SK-N-SH (cell line): Measurements from ENCODE around the gene RSKR. TPM values are rescaled to one million over a fixed set of nuclear protein-coding genes. Genes with fewer than 3 reads are reported as not detected.

Experiments
- CTCF ChIA-PET: fragments of 300-600, 350-600 bp; formaldehyde crosslinking; extraction: SDS; loops from one replicate; lab custom pipeline; 2021; lab: Yijun Ruan, JAX
- POLR2A ChIA-PET: fragments of 350-600 bp; sonication (Branson Sonifier 250); formaldehyde crosslinking; extraction: SDS; loops from one replicate; lab custom pipeline; 2020; ENCODE audit warnings: antibody characterized with exemption, inconsistent platforms; lab: Yijun Ruan, JAX
- DNase-seq: peaks from one replicate; pipeline ENCODE4 v3.0.0; 2012
- H2AFZ ChIP-seq: fragments of 200-600 bp; sonication (generic); 2 replicates; pipeline ENCODE4 v1.8.1; 2016; ENCODE audit warnings: antibody characterized with exemption, mild to moderate bottlenecking, low read depth
- H3F3A ChIP-seq: fragments of 200-600 bp; sonication (generic); replicated peaks from 2 replicates; pipeline ENCODE3; 2016; ENCODE audit warnings: antibody characterized with exemption, mild to moderate bottlenecking; ENCODE audit not compliant: insufficient read depth
- H3K27ac ChIP-seq, 2 experiments: fragments of 200-500 bp in 1 of 2; fragments of 200-600 bp in 1 of 2; sonication (Bioruptor generic) in 1 of 2; sonication (generic), shearing (Covaris generic) in 1 of 2; 2 replicates each; pipeline versions ENCODE4 v1.5.1 to v1.6.1; 2014 to 2016; ENCODE audit warnings: low read depth in 2 of 2, inconsistent platforms in 1 of 2, low read length in 1 of 2, mild to moderate bottlenecking in 1 of 2, mixed read lengths in 1 of 2
- H3K27me3 ChIP-seq: fragments of 200-600 bp; sonication (generic), shearing (Covaris generic); 2 replicates; pipeline ENCODE4 v1.6.1; 2016; ENCODE audit warnings: mixed run types; ENCODE audit not compliant: insufficient read depth
- H3K36me3 ChIP-seq, 2 experiments: fragments of 200-500 bp in 1 of 2; fragments of 200-600 bp in 1 of 2; sonication (Bioruptor generic) in 1 of 2; sonication (generic) in 1 of 2; replicated peaks in 1 of 2; 2 replicates each; pipeline versions ENCODE3 to v1.5.1; 2014 to 2016; ENCODE audit warnings: low read length in 1 of 2, mild to moderate bottlenecking in 1 of 2; ENCODE audit not compliant: insufficient read depth in 2 of 2, control insufficient read depth in 1 of 2
- H3K4me1 ChIP-seq, 2 experiments: fragments of 200-500 bp in 1 of 2; fragments of 200-600 bp in 1 of 2; sonication (Bioruptor generic) in 1 of 2; sonication (generic), shearing (Covaris generic) in 1 of 2; 2 replicates each; pipeline versions ENCODE4 v1.5.1 to v1.6.1; 2014 to 2016; ENCODE audit warnings: low read depth in 1 of 2, low read length in 1 of 2, mixed run types in 1 of 2; ENCODE audit not compliant: insufficient read depth in 2 of 2, control insufficient read depth in 1 of 2
- H3K4me2 ChIP-seq: fragments of 200-600 bp; sonication (generic), shearing (Covaris generic); 2 replicates; pipeline ENCODE4 v1.6.1; 2017; ENCODE audit warnings: mixed run types
- H3K4me3 ChIP-seq, 2 experiments: fragments of 200-500 bp in 1 of 2; fragments of 200-600 bp in 1 of 2; sonication (Bioruptor generic) in 1 of 2; sonication (generic), shearing (Covaris generic) in 1 of 2; 2 replicates each; pipeline versions ENCODE4 v1.5.1 to v1.8.1; 2014 to 2016; ENCODE audit warnings: low read depth in 2 of 2, inconsistent platforms in 1 of 2, low read length in 1 of 2, mild to moderate bottlenecking in 1 of 2, mixed read lengths in 1 of 2, moderate library complexity in 1 of 2
- H3K79me2 ChIP-seq: fragments of 200-600 bp; sonication (generic); 2 replicates; pipeline ENCODE4 v1.8.1; 2017; ENCODE audit warnings: mild to moderate bottlenecking; ENCODE audit not compliant: insufficient read depth
- H3K9ac ChIP-seq: fragments of 200-600 bp; sonication (generic); 2 replicates; pipeline ENCODE4 v1.6.1; 2017; ENCODE audit warnings: mixed run types
- H3K9me2 ChIP-seq: fragments of 200-600 bp; sonication (generic); 2 replicates; pipeline ENCODE4 v1.6.1; 2017; ENCODE audit warnings: mixed run types
- H3K9me3 ChIP-seq: fragments of 200-600 bp; sonication (generic); 2 replicates; pipeline ENCODE4 v1.6.1; 2017; ENCODE audit warnings: mixed run types, mild to moderate bottlenecking, moderate library complexity
- H4K20me1 ChIP-seq: fragments of 200-600 bp; sonication (generic); 2 replicates; pipeline ENCODE4 v1.6.1; 2017; ENCODE audit warnings: mild to moderate bottlenecking, mixed run types; ENCODE audit not compliant: insufficient read depth
- ELF1 ChIP-seq: IDR thresholded peaks from 2 replicates; pipeline ENCODE4 v1.4.0; 2012
- EZH2phosphoT487 ChIP-seq: fragments of 200-600 bp; sonication (generic); IDR thresholded peaks from 2 replicates; pipeline ENCODE4 v1.6.1; 2017; ENCODE audit warnings: low read depth, mixed run types, mild to moderate bottlenecking, antibody characterized with exemption, moderate library complexity, borderline replicate concordance
- FOXM1 ChIP-seq: IDR thresholded peaks from 2 replicates; pipeline ENCODE4 v1.4.0; 2012; ENCODE audit warnings: low read depth, mild to moderate bottlenecking
- JUND ChIP-seq: IDR thresholded peaks from 2 replicates; pipeline ENCODE4 v1.4.0; 2012
- MEF2A ChIP-seq: IDR thresholded peaks from 2 replicates; pipeline ENCODE4 v1.4.0; 2012; ENCODE audit warnings: low read depth, borderline replicate concordance
- NFIC ChIP-seq: IDR thresholded peaks from 2 replicates; pipeline ENCODE4 v1.4.0; 2012; ENCODE audit warnings: borderline replicate concordance
- NRF1 ChIP-seq: IDR thresholded peaks from 2 replicates; pipeline ENCODE4 v1.6.1; 2012; ENCODE audit warnings: low read depth, mild to moderate bottlenecking, low read length
- RFX5 ChIP-seq: IDR thresholded peaks from 2 replicates; pipeline ENCODE4 v1.6.1; 2012; ENCODE audit warnings: mild to moderate bottlenecking, improper control_type of control experiment, low read length
- SMC3 ChIP-seq: IDR thresholded peaks from 2 replicates; pipeline ENCODE4 v1.6.1; 2012; ENCODE audit warnings: low read depth, low read length, improper control_type of control experiment
- TAF1 ChIP-seq: IDR thresholded peaks from 2 replicates; pipeline ENCODE4 v1.6.1; 2012; ENCODE audit warnings: low read depth, mild to moderate bottlenecking, low read length, moderate library complexity, borderline replicate concordance
- WGBS: methylation state at CpG from one replicate; pipeline ENCODE4 v1.1.6; 2017; ENCODE audit warnings: low lambda C conversion rate; 5-methylcytosine and 5-hydroxymethylcytosine counted together
- polyA plus RNA-seq, 3 experiments: library from polyadenylated mRNA; depleted of rRNA; stranded (reverse); fragments of >200 nt; gene quantifications; 2 replicates each; pipeline ENCODE4 v1.2.3, GENCODE V29; 2012
- TF ChIP-seq, protein P1 (sequence below): IDR thresholded peaks from 2 replicates; pipeline ENCODE4 v1.6.1; 2012; ENCODE audit warnings: mild to moderate bottlenecking, low read depth, low read length, moderate library complexity
- TF ChIP-seq, protein P2 (sequence below): IDR thresholded peaks from 2 replicates; pipeline ENCODE4; 2012
- TF ChIP-seq, protein P3 (sequence below): fragments of 150-350 bp; IDR thresholded peaks from 2 replicates; pipeline ENCODE4 v1.6.1; 2017; ENCODE audit warnings: antibody characterized with exemption, low read length, low read depth, borderline replicate concordance
- TF ChIP-seq, protein P4 (sequence below): IDR thresholded peaks from 2 replicates; pipeline ENCODE4 v1.4.0; 2012; ENCODE audit warnings: low read depth
- TF ChIP-seq, protein P5 (sequence below): fragments of 200-600 bp; sonication (generic); IDR thresholded peaks from 2 replicates; pipeline ENCODE4 v1.6.1; 2017; ENCODE audit warnings: antibody characterized with exemption, mild to moderate bottlenecking, moderate library complexity

RSKR gene
- polyA plus RNA-seq, 1 of the 3 experiments (the other 2 are of a cell fraction), result 7.9 TPM

DNA sequence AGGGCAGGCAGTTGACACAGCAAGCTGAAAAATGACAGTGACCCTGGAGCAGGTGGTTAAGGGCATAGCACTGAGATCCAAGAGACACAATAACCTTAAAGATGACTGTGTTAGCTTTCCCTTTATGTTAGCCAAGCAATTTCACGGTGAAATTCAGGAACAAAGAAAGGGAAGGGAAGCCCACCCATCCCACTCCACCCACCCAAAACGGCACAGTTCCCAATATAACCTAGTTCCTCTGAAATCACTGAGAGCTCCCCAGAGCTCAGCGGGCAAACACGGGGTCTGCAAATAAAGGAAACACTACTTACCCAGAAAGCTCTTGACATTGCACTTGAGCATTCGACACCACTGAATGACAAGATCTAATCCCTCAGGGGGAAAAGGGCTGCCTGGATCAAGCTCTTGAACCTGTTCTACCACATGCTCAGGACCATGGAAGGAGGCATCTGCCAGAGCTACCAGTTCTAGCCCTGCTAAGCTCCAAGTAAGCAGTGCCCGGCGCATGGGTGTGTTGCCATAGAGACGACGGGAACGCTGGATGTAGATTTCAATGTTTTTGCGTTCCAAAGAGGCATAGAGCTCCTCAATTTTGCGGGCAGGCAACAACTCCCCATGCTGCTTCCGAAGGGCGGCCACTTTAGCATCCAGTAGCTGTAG lies 20.4 kb upstream of the RSKR start (continued):
- TF ChIP-seq, protein P1, sequence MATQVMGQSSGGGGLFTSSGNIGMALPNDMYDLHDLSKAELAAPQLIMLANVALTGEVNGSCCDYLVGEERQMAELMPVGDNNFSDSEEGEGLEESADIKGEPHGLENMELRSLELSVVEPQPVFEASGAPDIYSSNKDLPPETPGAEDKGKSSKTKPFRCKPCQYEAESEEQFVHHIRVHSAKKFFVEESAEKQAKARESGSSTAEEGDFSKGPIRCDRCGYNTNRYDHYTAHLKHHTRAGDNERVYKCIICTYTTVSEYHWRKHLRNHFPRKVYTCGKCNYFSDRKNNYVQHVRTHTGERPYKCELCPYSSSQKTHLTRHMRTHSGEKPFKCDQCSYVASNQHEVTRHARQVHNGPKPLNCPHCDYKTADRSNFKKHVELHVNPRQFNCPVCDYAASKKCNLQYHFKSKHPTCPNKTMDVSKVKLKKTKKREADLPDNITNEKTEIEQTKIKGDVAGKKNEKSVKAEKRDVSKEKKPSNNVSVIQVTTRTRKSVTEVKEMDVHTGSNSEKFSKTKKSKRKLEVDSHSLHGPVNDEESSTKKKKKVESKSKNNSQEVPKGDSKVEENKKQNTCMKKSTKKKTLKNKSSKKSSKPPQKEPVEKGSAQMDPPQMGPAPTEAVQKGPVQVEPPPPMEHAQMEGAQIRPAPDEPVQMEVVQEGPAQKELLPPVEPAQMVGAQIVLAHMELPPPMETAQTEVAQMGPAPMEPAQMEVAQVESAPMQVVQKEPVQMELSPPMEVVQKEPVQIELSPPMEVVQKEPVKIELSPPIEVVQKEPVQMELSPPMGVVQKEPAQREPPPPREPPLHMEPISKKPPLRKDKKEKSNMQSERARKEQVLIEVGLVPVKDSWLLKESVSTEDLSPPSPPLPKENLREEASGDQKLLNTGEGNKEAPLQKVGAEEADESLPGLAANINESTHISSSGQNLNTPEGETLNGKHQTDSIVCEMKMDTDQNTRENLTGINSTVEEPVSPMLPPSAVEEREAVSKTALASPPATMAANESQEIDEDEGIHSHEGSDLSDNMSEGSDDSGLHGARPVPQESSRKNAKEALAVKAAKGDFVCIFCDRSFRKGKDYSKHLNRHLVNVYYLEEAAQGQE, result no peak
- TF ChIP-seq, protein P2, sequence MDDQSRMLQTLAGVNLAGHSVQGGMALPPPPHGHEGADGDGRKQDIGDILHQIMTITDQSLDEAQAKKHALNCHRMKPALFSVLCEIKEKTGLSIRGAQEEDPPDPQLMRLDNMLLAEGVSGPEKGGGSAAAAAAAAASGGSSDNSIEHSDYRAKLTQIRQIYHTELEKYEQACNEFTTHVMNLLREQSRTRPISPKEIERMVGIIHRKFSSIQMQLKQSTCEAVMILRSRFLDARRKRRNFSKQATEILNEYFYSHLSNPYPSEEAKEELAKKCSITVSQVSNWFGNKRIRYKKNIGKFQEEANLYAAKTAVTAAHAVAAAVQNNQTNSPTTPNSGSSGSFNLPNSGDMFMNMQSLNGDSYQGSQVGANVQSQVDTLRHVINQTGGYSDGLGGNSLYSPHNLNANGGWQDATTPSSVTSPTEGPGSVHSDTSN, result no peak
- TF ChIP-seq JUND, result no peak
- TF ChIP-seq, protein P3, sequence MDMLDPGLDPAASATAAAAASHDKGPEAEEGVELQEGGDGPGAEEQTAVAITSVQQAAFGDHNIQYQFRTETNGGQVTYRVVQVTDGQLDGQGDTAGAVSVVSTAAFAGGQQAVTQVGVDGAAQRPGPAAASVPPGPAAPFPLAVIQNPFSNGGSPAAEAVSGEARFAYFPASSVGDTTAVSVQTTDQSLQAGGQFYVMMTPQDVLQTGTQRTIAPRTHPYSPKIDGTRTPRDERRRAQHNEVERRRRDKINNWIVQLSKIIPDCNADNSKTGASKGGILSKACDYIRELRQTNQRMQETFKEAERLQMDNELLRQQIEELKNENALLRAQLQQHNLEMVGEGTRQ, result no peak
- TF ChIP-seq, all 33 proteins: peak for 0

DNA sequence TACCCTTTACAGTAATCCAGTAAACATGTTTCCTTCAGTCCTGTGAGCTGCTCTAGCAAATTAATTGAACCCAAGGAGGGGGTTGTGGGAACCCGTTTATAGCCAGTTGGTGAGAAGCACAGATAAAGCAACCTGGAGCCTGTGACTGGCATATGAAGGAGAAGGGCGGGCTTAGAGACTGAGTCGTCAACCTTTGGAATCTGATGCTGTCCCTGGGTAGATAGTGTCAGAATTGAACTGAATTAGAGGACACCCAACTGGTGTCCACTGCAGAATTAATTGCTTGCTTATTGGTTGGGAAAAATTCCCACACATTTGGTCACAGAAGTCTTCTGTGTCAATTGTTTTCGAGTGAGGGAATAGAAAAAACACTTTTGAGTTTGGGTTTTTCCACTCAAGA lies 12.8 kb upstream of the RSKR start:
- TF ChIP-seq SMC3 (no peak), EZH2phosphoT487 (no peak), NFIC (no peak), MEF2A (no peak), NRF1 (no peak), FOXM1 (no peak), ELF1 (no peak), RFX5 (no peak), TAF1 (no peak)
- TF ChIP-seq, protein P4, sequence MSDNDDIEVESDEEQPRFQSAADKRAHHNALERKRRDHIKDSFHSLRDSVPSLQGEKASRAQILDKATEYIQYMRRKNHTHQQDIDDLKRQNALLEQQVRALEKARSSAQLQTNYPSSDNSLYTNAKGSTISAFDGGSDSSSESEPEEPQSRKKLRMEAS, result no peak
- TF ChIP-seq, protein P5, sequence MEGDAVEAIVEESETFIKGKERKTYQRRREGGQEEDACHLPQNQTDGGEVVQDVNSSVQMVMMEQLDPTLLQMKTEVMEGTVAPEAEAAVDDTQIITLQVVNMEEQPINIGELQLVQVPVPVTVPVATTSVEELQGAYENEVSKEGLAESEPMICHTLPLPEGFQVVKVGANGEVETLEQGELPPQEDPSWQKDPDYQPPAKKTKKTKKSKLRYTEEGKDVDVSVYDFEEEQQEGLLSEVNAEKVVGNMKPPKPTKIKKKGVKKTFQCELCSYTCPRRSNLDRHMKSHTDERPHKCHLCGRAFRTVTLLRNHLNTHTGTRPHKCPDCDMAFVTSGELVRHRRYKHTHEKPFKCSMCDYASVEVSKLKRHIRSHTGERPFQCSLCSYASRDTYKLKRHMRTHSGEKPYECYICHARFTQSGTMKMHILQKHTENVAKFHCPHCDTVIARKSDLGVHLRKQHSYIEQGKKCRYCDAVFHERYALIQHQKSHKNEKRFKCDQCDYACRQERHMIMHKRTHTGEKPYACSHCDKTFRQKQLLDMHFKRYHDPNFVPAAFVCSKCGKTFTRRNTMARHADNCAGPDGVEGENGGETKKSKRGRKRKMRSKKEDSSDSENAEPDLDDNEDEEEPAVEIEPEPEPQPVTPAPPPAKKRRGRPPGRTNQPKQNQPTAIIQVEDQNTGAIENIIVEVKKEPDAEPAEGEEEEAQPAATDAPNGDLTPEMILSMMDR, result no peak
- H3F3A ChIP-seq, result peaks cover 3% of the 10 kb centered on the region
- H3K4me3 ChIP-seq, result no peak overlapping the region
- WGBS, result 97% methylated on average over 4 of the region's 4 CpGs
- no peaks in the 10 kb centered on the region for H3K9me2 ChIP-seq
- no peaks in the 10 kb centered on the region for H3K9me3 ChIP-seq
- no peak overlapping the region for H3K27ac ChIP-seq
- H3K4me2 ChIP-seq, result no peak overlapping the region
- no peaks in the 10 kb centered on the region for H3K27me3 ChIP-seq
- ChIA-PET CTCF (interaction anchor here (1.0 to 4.0 kb wide), 3 partner anchors 14 to 17 kb away, joined by 3 to 16 read pairs (median 5); no protein-coding TSS in a partner anchor), POLR2A (no interaction called here)
- H3K79me2 ChIP-seq, result no peaks in the 10 kb centered on the region; the same call in 1 of the 2 replicates
- H2AFZ ChIP-seq, result no peak overlapping the region
- peaks cover 63 to 69% of the 10 kb centered on the region in 2 experiments for H3K36me3 ChIP-seq
- no peaks in the 10 kb centered on the region for H4K20me1 ChIP-seq
- no peak overlapping the region for H3K9ac ChIP-seq
- H3K4me1 ChIP-seq, result no peaks in the 10 kb centered on the region
- DNase-seq, result no peak
